Measurements from ENCODE around the gene VAV3.
"Not testable (repeated sequence)": the region's sequence is repeated elsewhere in the genome, so short reads cannot be mapped to it uniquely, and the experiment has no call there.

The VAV3 gene

GRCh38 chr1:107727866-107728265, 237.1 kb downstream of the VAV3 start:
- ChIA-PET CTCF (no interaction called here), POLR2A (ENCODE audit: low non-redundant PET) (no interaction called here)
- DNase-seq (ENCODE audit: low spot score): no peak
- no peak for TF ChIP-seq CTCF (conservative IDR thresholded peaks at IDR 0.05; ENCODE audit: low read depth)
- no peak overlapping the region for H3K27ac ChIP-seq

- DNase-seq (ENCODE audit: low spot score): no peak
- no peak overlapping the region for H3K27ac ChIP-seq
- ChIA-PET POLR2A (ENCODE audit: low non-redundant PET) (no interaction called here), CTCF (no interaction called here)
- no peak for TF ChIP-seq CTCF (conservative IDR thresholded peaks at IDR 0.05; ENCODE audit: low read depth)
Observed at GRCh38 chr1:107726860-107727259, 238.1 kb downstream of the VAV3 start.

GRCh38 chr1:107724648-107725047, 240.3 kb downstream of the VAV3 start:
- POLR2A ChIA-PET (ENCODE audit: low non-redundant PET): no interaction called here
- TF ChIP-seq CTCF (conservative IDR thresholded peaks at IDR 0.05; ENCODE audit: low read depth): no peak
- CTCF ChIA-PET: no interaction called here
- H3K27ac ChIP-seq: no peak overlapping the region
- DNase-seq (ENCODE audit: low spot score): no peak

GRCh38 chr1:107720210-107720609, 244.8 kb downstream of the VAV3 start:
- H3K27ac ChIP-seq; CTCF ChIA-PET; DNase-seq (ENCODE audit: low spot score); POLR2A ChIA-PET (ENCODE audit: low non-redundant PET): not testable (repeated sequence)

GRCh38 chr1:107710005-107710404, 255.0 kb downstream of the VAV3 start:
- POLR2A ChIA-PET (ENCODE audit: low non-redundant PET): no interaction called here
- no peak for TF ChIP-seq CTCF (conservative IDR thresholded peaks at IDR 0.05; ENCODE audit: low read depth)
- no peak overlapping the region for H3K27ac ChIP-seq
- DNase-seq (ENCODE audit: low spot score): no peak
- CTCF ChIA-PET: interaction anchor here (0.7 kb wide), 1 partner anchor 186 kb away, joined by 4 read pairs; no protein-coding TSS in a partner anchor

- TF ChIP-seq CTCF (conservative IDR thresholded peaks at IDR 0.05; ENCODE audit: low read depth): no peak
- ChIA-PET POLR2A (ENCODE audit: low non-redundant PET) (no interaction called here), CTCF (no interaction called here)
- H3K27ac ChIP-seq: no peak overlapping the region
- DNase-seq (ENCODE audit: low spot score): no peak
Observed at GRCh38 chr1:107707111-107707510, 257.9 kb downstream of the VAV3 start.

- no peak for TF ChIP-seq CTCF (conservative IDR thresholded peaks at IDR 0.05; ENCODE audit: low read depth)
- H3K27ac ChIP-seq: no peak overlapping the region
- no peak for DNase-seq (ENCODE audit: low spot score)
- ChIA-PET POLR2A (ENCODE audit: low non-redundant PET) (no interaction called here), CTCF (no interaction called here)
Observed at GRCh38 chr1:107706182-107706581, 258.8 kb downstream of the VAV3 start.
